Bronchial epithelial cell (primary cell): ENCODE measurements around the gene NTRK2. TPM values are rescaled to one million over a fixed set of nuclear protein-coding genes. Genes with fewer than 3 reads are reported as not detected.

ENCODE experiments used
- DNase-seq: peaks from one replicate; pipeline ENCODE4 v3.0.0-alpha.2; 2010; ENCODE audit warnings: low read depth
- FAIRE-seq: peaks from 2 replicates; lab custom pipeline; 2011; peaks lifted over from hg19 to GRCh38; lab: Jason Lieb, UNC
- H3K27me3 ChIP-seq: 2 replicates; pipeline ENCODE4 v1.5.1; 2011; ENCODE audit warnings: low read length; ENCODE audit not compliant: control insufficient read depth, insufficient read depth
- H3K36me3 ChIP-seq: 2 replicates; pipeline ENCODE4 v1.5.1; 2011; ENCODE audit warnings: low read length; ENCODE audit not compliant: control insufficient read depth, insufficient read depth
- H3K4me3 ChIP-seq: 2 replicates; pipeline ENCODE4 v1.5.1; 2011; ENCODE audit warnings: mild to moderate bottlenecking, low read depth, low read length, control low read depth
- total RNA-seq: library from RNA; depleted of rRNA; stranded (reverse); fragments of >200 nt; gene quantifications from 2 replicates; pipeline ENCODE4 v1.2.1, GENCODE V29; 2014
- TF ChIP-seq, protein P1 (sequence below): IDR thresholded peaks from 2 replicates; pipeline ENCODE4 v1.5.1; 2011; ENCODE audit warnings: mild to moderate bottlenecking, moderate library complexity, low read length, control low read depth, inconsistent platforms; ENCODE audit not compliant: insufficient read depth, severe bottlenecking

The NTRK2 gene
- total RNA-seq, 1 donor from 2014 or later = not detected

DNA sequence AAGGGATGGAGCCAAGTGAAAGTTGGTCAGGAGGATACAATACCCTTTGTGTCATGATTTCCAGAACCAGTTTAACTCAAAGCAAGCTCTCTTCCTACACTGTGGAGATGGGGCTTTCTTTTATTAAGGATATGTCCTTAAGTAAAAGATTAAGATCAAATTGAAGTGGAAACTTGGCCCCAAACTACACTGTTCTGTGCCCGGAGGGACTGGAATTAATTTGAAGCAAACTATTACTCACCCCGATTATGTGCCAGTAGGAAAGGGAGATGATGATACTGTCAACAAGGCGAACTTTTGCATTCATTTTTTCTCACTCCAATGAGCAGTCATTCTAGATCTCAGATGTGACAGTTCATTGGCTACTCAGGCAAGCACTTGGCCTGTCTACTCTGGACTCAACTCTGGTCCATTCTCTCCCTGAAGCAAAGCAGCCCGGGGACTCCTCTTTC lies 186.7 kb downstream of the NTRK2 start:
- no peak for FAIRE-seq
- TF ChIP-seq, protein P1, sequence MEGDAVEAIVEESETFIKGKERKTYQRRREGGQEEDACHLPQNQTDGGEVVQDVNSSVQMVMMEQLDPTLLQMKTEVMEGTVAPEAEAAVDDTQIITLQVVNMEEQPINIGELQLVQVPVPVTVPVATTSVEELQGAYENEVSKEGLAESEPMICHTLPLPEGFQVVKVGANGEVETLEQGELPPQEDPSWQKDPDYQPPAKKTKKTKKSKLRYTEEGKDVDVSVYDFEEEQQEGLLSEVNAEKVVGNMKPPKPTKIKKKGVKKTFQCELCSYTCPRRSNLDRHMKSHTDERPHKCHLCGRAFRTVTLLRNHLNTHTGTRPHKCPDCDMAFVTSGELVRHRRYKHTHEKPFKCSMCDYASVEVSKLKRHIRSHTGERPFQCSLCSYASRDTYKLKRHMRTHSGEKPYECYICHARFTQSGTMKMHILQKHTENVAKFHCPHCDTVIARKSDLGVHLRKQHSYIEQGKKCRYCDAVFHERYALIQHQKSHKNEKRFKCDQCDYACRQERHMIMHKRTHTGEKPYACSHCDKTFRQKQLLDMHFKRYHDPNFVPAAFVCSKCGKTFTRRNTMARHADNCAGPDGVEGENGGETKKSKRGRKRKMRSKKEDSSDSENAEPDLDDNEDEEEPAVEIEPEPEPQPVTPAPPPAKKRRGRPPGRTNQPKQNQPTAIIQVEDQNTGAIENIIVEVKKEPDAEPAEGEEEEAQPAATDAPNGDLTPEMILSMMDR = no peak
- Histone ChIP-seq H3K27me3 (no peaks in the 10 kb centered on the region), H3K36me3 (no peaks in the 10 kb centered on the region), H3K4me3 (no peak overlapping the region)
- no peak for DNase-seq

DNA sequence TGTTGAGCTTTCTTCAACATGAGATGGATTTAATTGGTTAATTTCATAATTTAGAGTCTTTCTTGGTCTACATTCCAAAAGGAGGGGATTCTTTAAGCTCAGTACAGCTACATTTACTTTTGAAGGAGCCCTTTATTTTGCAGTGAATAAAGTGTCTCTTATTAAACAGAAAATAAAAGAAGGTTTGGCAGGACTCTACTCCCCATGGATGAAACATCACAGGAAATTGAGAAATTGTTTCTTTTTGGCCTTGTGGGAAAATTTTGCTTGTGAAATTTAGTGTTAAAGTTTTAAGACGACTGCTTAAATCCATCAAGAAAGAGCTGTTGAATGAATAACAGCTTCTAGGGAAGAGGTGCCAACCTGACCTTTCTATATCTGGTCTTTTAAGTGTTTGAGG lies 187.7 kb downstream of the NTRK2 start:
- no peaks in the 10 kb centered on the region for H3K27me3 ChIP-seq
- H3K4me3 ChIP-seq = no peak overlapping the region
- TF ChIP-seq, protein P1 = no peak
- no peak for FAIRE-seq
- no peak for DNase-seq
- no peaks in the 10 kb centered on the region for H3K36me3 ChIP-seq

DNA sequence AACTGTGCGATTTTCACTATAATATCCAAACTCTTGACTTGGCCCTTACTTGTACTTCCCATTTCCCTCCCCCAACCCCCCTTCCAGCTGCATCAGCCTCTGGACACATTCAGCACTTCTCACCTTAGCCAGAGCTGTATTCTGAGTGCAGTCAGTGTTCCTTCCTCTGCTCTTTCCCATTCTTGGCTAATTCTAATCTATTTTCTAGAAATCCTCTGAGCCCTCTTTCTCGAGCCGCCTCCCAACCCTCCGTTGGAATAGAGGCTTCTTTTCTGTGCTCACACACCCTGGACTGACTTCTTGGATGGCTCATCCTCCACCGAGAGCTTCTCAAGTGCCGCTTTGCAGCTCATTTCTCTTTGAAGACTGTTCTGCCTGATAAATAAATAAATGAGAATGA lies 188.8 kb downstream of the NTRK2 start:
- DNase-seq (no peak), FAIRE-seq (no peak)
- TF ChIP-seq, protein P1 = no peak
- no peaks in the 10 kb centered on the region for H3K27me3 ChIP-seq
- H3K36me3 ChIP-seq = no peaks in the 10 kb centered on the region
- no peak overlapping the region for H3K4me3 ChIP-seq

DNA sequence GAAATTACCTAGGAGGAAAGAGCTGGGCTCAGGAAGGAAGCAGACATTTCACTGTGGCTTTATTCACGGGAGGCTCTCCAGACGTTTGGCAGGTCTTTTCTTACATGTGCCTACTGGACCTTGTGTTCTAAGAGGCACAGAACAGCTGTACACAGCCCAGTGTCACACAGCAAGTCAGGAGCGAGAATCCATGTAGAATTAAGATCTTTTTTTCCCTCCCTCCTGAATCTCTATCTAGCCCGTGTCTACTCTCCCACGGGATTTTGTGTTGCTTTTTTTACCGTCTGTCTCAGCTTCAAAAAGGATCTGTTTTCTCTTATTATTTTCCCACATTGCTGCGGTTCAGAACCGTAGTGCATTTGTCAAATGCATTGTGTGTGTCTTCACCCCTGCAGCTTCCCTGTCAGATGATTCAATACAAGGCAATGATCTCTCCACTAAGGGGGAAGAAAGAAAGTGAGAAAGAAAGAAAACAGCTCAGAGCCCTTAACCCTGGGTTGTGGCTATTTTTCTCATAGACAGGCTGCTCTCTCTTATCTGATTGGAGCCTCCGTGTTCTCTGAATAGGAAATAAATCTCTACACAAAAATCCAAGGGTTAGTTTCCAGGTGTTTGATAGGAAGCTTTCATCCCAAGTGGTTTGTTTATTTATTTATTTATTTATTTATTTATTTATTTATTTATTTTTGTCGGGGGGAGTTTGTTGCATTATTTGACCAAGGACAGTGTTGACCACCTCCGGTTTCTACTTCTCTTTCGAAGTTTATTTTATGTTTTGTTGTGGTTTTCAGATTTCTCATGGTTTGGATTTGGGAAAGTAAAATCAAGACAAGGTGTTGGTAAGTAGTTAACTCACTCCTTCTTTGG lies 191.0 kb downstream of the NTRK2 start:
- TF ChIP-seq, protein P1 = no peak
- Histone ChIP-seq H3K36me3 (no peaks in the 10 kb centered on the region), H3K27me3 (no peaks in the 10 kb centered on the region), H3K4me3 (no peak overlapping the region)
- DNase-seq = no peak
- no peak for FAIRE-seq

DNA sequence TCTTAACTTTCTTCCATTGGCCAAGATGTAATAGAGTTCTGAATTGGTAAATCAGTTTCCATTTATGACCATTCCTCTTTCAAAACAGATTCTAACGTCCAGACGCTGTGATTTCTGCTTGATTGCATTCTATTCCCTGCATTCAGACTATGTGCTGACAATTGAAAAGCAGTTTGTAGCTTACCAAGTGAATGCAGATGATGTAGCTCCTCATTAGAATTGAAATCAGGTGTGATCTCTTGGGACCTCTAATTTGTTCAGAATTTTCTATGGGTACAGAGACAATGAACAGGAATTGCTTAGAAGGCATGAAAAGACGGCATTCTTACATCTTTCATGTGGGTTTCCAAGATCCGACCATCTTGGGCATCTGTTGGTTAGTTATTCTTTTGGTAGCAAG lies 191.9 kb downstream of the NTRK2 start:
- H3K27me3 ChIP-seq = no peaks in the 10 kb centered on the region
- FAIRE-seq (no peak), DNase-seq (no peak)
- no peaks in the 10 kb centered on the region for H3K36me3 ChIP-seq
- no peak overlapping the region for H3K4me3 ChIP-seq
- TF ChIP-seq, protein P1 = no peak
